GM12865 (cell line): Measurements from ENCODE around the gene PPFIBP1.
"Not testable (repeated sequence)": the region's sequence is repeated elsewhere in the genome, so short reads cannot be mapped to it uniquely, and the experiment has no call there.

Experiments
- DNase-seq: peaks from one replicate; pipeline ENCODE4 v3.0.0; 2010; ENCODE audit warnings: low read depth
- H3K4me3 ChIP-seq: 2 replicates; pipeline ENCODE4 v1.5.1; 2011; ENCODE audit warnings: mild to moderate bottlenecking, low read depth, low read length, control low read depth
- TF ChIP-seq, protein P1 (sequence below): IDR thresholded peaks from 2 replicates; pipeline ENCODE4 v1.5.1; 2011; ENCODE audit warnings: low read length, control low read depth, low read depth, inconsistent platforms; ENCODE audit not compliant: insufficient read depth; ENCODE audit errors: missing control alignments

PPFIBP1 gene

DNA sequence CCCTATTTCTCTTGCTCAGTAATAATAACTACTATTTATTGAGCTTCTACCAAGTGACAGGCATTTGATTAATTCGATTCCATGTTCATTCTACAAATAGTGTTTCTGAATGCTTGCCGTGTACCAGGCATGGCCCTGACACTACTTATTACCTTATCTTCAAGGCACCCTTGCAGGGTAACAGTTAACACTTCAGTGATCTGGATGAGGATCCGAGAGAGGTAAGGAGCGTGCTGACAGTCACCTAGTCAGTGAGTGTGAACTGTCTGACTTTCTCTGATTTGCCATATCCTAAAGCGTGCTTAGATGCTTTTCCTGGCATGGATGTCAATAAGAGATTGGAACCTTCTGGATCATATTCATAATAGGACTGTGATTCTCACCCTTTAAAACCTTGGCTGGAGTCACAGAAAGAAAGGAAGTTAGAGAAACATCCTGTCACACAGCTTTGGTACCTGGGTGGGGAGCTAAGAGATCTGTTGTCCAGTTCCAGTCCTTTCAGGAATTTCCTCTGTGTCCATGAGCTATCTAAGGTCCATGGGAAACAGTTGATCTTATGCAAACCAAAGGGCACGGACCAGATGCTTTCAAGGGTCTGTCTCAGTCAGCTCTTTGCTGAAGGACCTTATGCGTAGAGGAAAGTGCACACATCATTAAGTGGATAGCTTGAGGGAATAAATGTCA lies 54.8 kb downstream of the PPFIBP1 start:
- DNase-seq: no peak
- TF ChIP-seq, protein P1, sequence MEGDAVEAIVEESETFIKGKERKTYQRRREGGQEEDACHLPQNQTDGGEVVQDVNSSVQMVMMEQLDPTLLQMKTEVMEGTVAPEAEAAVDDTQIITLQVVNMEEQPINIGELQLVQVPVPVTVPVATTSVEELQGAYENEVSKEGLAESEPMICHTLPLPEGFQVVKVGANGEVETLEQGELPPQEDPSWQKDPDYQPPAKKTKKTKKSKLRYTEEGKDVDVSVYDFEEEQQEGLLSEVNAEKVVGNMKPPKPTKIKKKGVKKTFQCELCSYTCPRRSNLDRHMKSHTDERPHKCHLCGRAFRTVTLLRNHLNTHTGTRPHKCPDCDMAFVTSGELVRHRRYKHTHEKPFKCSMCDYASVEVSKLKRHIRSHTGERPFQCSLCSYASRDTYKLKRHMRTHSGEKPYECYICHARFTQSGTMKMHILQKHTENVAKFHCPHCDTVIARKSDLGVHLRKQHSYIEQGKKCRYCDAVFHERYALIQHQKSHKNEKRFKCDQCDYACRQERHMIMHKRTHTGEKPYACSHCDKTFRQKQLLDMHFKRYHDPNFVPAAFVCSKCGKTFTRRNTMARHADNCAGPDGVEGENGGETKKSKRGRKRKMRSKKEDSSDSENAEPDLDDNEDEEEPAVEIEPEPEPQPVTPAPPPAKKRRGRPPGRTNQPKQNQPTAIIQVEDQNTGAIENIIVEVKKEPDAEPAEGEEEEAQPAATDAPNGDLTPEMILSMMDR: no peak
- H3K4me3 ChIP-seq: no peak overlapping the region

DNA sequence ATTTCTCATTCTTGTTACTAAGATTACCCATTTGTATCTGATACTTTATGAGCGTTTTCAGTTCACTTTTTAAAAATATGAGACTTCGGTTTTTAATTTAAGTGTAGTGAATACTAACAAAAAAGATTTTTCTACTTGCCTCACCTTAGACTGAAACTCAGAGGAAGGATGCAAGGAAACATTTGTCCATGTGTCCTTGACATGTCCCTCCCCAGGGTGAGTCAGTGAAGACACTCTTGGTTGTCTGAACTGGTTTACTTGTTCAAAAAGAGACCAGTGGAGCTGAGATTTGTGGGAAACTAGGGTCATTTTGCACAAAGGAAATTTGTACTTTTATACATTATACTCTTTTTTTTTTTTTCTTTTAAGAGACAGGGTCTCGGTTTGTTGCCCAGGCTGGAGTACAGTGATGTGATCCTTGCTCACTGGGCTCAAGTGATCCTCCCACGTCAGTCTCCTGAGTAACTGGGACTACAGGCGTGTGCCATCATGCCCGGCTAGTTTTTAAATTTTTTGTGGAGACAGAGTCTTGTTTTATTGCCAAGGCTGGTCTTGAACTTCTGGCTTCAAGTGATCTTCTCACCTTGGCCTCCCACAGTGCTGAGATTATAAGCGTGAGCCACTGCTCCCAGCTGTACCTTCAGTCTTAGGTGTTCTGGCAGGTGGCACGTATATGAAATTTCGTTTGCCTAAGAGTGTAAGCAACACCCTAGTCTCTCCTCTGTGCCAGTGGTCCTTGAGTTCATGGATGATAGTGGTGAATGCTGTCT lies 56.7 kb downstream of the PPFIBP1 start:
- H3K4me3 ChIP-seq: no peak overlapping the region
- no peak for DNase-seq
- TF ChIP-seq, protein P1: no peak

- not testable (repeated sequence) for DNase-seq, H3K4me3 ChIP-seq
Observed at GRCh38 chr12:27581331-27581671, 57.3 kb downstream of the PPFIBP1 start.

- not testable (repeated sequence) for DNase-seq, H3K4me3 ChIP-seq
Observed at GRCh38 chr12:27581833-27582232, 57.8 kb downstream of the PPFIBP1 start.

DNA sequence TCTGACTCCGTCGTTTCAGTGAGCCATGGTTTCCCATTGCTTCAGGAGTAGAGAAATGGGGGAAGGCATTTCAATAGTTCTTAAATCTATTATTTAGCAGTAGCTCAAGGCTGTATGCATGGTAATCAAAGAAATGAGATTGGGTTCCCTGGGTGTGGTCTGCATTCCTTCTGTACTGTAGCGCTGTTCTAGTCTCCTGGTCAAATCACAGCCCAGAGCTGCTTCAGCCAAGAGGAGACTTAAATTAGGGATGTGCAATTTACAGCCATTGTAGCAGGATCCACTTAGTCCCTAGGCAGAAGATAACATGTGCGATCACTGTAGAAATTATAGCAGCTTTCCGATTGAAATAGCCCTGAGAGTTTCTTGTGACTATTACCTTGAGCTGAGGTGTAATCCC lies 58.4 kb downstream of the PPFIBP1 start:
- not testable (repeated sequence) for DNase-seq, H3K4me3 ChIP-seq

DNA sequence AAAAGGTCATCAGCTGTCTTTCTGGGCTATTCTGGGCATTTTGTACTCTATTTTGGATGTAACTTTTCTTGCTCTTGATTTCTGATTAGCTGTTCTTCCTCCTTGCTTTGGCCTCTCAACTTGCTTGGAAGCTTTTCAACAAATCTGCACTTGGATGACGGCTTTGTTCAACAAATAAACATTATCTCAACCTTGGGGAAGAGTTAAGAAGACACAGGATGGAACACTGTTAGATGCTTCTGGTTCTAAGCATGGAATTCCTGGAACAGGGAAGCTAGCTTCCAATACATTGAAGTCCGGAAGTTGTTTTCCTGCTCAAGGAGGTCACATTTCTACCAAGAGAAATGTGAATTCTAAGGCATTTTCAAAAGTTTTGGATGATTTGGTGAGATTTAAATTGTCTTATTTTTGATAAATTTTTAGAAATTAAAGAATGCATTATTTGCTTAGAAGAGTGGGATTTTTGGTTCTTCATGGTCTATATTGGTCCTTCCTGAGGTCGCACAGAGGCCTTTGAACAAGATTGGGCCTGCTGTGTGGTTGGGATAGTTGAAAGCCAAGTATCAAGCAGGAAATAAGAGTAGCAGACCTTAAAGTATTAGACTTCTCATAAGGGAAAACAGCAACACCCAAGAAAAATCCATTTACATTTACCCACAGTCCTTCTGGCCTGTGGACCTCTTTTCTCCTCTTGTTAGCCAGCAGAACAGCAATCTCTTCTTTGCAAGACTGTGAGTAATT lies 59.2 kb downstream of the PPFIBP1 start:
- TF ChIP-seq, protein P1: no peak
- peak; percentile 17 for DNase-seq
- no peak overlapping the region for H3K4me3 ChIP-seq

DNA sequence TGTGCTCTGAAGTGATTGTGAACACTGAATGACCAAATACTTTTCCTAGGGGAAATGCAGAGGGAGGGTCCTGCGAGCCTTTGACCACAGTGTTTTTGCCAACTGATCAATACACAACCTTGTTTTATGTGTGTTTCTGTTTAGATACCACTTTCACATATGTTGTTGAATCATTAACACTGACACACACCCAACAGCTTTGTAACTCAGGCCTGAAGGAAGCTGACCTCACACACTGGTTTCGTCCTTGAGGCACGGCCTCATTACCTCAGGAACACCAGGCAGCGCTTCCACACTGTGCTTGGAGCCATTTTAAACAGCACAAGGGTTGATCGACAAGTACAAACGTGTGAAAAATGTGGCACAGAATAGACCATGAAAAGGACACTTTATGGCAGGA lies 60.0 kb downstream of the PPFIBP1 start:
- no peak overlapping the region for H3K4me3 ChIP-seq
- no peak for DNase-seq
- TF ChIP-seq, protein P1: no peak

DNA sequence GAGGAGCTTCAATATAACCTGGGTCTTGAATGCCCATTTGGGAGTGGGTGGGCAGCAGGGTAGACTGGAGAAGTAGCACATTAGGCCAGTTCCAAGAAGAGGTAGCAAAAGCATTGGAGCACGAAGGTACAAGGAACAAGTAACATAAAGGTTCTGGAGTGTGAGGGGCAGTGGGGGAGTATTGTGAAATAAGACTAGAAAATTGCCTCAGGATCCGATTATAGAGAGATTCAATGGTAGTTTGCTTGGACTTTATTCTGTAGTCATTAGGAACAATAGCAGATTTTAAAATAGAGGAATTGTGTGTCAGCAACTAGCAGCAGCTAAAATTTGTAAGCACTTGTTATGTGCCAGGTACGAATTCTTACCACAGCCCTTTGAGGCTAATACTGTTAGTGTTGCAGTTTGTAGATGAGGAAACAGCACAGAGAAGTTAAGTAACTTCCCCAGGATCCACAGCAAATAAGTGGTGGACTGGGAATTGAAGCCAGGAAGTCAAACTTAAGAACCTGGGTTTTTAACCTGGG lies 61.8 kb downstream of the PPFIBP1 start:
- no peak overlapping the region for H3K4me3 ChIP-seq
- DNase-seq: no peak
- TF ChIP-seq, protein P1: no peak

GRCh38 chr12:27588075-27588730 lies 64.2 kb downstream of the PPFIBP1 start:
- peak overlapping the region; percentile 27 for H3K4me3 ChIP-seq
- not testable (repeated sequence) for DNase-seq
